Measurements from ENCODE around the gene CAPN13.

- TF ChIP-seq BHLHE40 (IDR thresholded peaks at IDR 0.05; ENCODE audit: borderline replicate concordance in 1 of 2, low read depth in 2 of 2, low read length in 1 of 2) (no peak), POLR2A (IDR thresholded peaks at IDR 0.05; ENCODE audit: low read depth, low read length) (no peak)
- TF ChIP-seq, protein P1, sequence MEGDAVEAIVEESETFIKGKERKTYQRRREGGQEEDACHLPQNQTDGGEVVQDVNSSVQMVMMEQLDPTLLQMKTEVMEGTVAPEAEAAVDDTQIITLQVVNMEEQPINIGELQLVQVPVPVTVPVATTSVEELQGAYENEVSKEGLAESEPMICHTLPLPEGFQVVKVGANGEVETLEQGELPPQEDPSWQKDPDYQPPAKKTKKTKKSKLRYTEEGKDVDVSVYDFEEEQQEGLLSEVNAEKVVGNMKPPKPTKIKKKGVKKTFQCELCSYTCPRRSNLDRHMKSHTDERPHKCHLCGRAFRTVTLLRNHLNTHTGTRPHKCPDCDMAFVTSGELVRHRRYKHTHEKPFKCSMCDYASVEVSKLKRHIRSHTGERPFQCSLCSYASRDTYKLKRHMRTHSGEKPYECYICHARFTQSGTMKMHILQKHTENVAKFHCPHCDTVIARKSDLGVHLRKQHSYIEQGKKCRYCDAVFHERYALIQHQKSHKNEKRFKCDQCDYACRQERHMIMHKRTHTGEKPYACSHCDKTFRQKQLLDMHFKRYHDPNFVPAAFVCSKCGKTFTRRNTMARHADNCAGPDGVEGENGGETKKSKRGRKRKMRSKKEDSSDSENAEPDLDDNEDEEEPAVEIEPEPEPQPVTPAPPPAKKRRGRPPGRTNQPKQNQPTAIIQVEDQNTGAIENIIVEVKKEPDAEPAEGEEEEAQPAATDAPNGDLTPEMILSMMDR (IDR thresholded peaks at IDR 0.05 in 2 of 3, conservative IDR thresholded peaks at IDR 0.05 in 1 of 3; ENCODE audit: control insufficient read depth in 2 of 3, extremely low read depth in 1 of 3, insufficient read depth in 1 of 3, low read depth in 3 of 3, low read length in 3 of 3) = no peak
Observed at GRCh38 chr2:30753630-30754029, 53.6 kb downstream of the CAPN13 start.

All from GM12878 (cell line).